ENCODE measurements around the gene CDKN1A.

The CDKN1A gene

GRCh38 chr6:36724514-36725390 is 46.2 kb downstream of the CDKN1A start:
- peaks cover 68% of the 10 kb centered on the region for H3K36me3 ChIP-seq
- no peaks in the 10 kb centered on the region for H3K27me3 ChIP-seq
- TF ChIP-seq, protein P1, sequence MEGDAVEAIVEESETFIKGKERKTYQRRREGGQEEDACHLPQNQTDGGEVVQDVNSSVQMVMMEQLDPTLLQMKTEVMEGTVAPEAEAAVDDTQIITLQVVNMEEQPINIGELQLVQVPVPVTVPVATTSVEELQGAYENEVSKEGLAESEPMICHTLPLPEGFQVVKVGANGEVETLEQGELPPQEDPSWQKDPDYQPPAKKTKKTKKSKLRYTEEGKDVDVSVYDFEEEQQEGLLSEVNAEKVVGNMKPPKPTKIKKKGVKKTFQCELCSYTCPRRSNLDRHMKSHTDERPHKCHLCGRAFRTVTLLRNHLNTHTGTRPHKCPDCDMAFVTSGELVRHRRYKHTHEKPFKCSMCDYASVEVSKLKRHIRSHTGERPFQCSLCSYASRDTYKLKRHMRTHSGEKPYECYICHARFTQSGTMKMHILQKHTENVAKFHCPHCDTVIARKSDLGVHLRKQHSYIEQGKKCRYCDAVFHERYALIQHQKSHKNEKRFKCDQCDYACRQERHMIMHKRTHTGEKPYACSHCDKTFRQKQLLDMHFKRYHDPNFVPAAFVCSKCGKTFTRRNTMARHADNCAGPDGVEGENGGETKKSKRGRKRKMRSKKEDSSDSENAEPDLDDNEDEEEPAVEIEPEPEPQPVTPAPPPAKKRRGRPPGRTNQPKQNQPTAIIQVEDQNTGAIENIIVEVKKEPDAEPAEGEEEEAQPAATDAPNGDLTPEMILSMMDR (IDR thresholded peaks at IDR 0.05): no peak
- H3K4me1 ChIP-seq (ENCODE audit: control insufficient read depth in 1 of 2, insufficient read depth in 1 of 2, low read depth in 1 of 2, low read length in 1 of 2): peaks cover 12 to 16% of the 10 kb centered on the region in 2 experiments
- no peak overlapping the region for H3K4me3 ChIP-seq (ENCODE audit: low read depth in 1 of 2, low read length in 1 of 2)
- H3K27ac ChIP-seq: no peak overlapping the region
- no peaks in the 10 kb centered on the region for H3K9me3 ChIP-seq

DNA sequence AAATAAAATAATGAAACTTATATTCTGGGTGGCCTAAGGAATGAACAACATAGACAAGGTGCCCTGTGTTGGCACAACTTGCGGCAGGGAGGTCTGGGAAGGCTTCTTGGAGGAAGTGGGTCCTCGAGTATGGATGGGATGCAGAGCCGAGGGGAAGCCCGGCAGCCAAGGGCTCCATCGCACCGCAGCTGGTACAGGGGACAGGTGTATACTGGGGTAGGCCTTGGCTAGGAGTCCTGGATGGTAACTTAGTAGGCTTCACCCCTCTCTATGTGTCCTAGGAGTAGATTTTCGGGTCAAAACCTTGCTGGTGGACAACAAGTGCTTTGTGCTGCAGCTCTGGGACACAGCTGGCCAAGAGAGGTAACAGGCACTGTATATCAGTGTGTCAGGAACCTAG is 47.1 kb downstream of the CDKN1A start:
- Histone ChIP-seq H3K9me3 (no peaks in the 10 kb centered on the region), H3K27me3 (no peaks in the 10 kb centered on the region), H3K36me3 (peaks cover 68% of the 10 kb centered on the region), H3K4me1 (ENCODE audit: control insufficient read depth in 1 of 2, insufficient read depth in 1 of 2, low read depth in 1 of 2, low read length in 1 of 2) (peaks cover 12 to 16% of the 10 kb centered on the region in 2 experiments), H3K4me3 (ENCODE audit: low read depth in 1 of 2, low read length in 1 of 2) (no peak overlapping the region), H3K27ac (no peak overlapping the region)
- TF ChIP-seq, protein P1 (IDR thresholded peaks at IDR 0.05): no peak

DNA sequence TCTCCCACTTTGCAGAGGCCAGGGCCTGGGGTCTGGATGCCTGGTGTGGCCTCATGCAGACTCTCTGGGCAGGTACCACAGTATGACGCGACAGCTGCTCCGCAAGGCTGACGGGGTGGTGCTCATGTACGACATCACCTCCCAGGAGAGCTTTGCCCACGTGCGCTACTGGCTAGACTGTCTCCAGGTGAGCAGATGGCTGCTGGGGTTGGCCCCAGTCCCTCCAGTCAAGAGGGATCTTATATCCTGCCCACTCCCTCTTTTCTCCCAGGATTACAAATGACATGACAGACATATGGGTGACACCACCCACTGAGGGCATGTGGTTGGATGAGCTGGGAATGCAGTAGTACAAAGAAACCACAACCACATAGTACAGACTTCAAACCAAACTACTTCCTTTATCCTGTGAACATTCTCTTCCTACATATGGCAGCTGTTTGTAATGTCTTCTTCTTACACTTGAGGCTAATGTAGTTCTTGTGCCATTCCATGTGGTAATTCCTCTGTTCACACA is 49.0 kb downstream of the CDKN1A start:
- Histone ChIP-seq H3K27me3 (no peaks in the 10 kb centered on the region), H3K36me3 (peaks cover 68% of the 10 kb centered on the region), H3K4me3 (ENCODE audit: low read depth in 1 of 2, low read length in 1 of 2) (no peak overlapping the region), H3K4me1 (ENCODE audit: control insufficient read depth in 1 of 2, insufficient read depth in 1 of 2, low read depth in 1 of 2, low read length in 1 of 2) (peaks cover 12 to 16% of the 10 kb centered on the region in 2 experiments), H3K27ac (peak overlapping the region; percentile 63), H3K9me3 (no peaks in the 10 kb centered on the region)
- TF ChIP-seq, protein P1 (IDR thresholded peaks at IDR 0.05): no peak

DNA sequence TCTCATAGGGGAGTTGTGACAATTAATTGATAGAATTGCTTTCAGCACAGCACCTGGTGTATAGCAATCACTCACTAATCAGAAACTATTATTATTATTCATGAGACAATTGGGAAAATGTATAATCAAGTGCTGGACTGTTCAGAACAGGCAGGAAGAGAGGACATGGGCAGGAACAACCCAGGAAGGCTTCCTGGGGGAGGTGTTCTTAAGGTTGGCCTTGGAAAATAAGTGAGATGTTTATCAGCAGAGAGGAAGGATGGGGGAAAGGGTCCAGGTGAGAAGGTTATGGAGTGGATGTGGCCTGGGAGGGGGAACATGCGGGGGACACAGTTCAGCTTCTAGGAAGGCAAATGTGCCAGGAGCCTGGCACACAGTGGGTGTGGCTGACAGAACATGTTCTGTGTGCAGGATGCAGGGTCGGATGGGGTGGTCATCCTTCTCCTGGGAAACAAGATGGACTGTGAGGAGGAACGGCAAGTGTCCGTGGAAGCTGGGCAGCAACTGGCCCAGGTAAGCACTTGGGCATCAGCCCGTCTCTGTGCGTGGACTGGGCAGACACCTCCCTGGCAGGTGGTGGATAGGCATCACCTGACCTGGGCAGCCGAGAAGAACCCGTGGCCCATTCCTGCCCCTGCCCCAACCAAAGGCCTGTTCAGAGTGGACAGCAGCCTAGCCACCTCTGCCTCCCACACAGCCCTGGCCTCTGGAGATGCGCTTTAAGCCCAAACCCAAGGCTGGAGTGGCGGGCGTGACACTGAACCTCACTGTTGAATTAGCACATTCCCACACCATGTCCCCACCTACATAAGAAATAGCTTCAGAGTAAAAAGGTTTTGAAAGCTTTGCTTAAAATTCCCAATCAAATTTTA is 50.0 kb downstream of the CDKN1A start:
- TF ChIP-seq, protein P1 (IDR thresholded peaks at IDR 0.05): no peak
- H3K36me3 ChIP-seq: peaks cover 68% of the 10 kb centered on the region
- no peaks in the 10 kb centered on the region for H3K27me3 ChIP-seq
- H3K4me3 ChIP-seq (ENCODE audit: low read depth in 1 of 2, low read length in 1 of 2): no peak overlapping the region
- H3K4me1 ChIP-seq (ENCODE audit: control insufficient read depth in 1 of 2, insufficient read depth in 1 of 2, low read depth in 1 of 2, low read length in 1 of 2): peaks cover 12 to 16% of the 10 kb centered on the region in 2 experiments
- peak overlapping the region; percentile 63 for H3K27ac ChIP-seq
- H3K9me3 ChIP-seq: no peaks in the 10 kb centered on the region

DNA sequence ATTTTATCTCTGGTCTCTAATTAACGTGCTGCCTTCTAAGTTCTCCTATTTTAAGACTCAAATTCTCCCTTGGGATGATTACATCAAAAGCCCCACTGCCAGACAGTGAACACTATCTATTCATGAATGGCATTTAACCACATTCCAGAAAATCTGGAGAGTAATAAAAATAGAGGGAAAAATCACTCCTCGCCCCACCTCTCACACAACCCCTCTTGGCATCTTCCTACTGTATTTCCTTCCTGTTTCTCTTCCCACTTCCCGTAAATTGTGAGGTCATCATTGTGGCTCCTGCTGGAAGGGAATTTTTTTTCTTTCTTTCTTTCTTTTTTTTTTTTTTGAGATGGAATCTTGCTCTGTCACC is 50.6 kb downstream of the CDKN1A start:
- TF ChIP-seq, protein P1 (IDR thresholded peaks at IDR 0.05): no peak
- Histone ChIP-seq H3K4me1 (ENCODE audit: control insufficient read depth in 1 of 2, insufficient read depth in 1 of 2, low read depth in 1 of 2, low read length in 1 of 2) (peaks cover 12 to 16% of the 10 kb centered on the region in 2 experiments), H3K9me3 (no peaks in the 10 kb centered on the region), H3K27me3 (no peaks in the 10 kb centered on the region), H3K4me3 (ENCODE audit: low read depth in 1 of 2, low read length in 1 of 2) (no peak overlapping the region), H3K27ac (no peak overlapping the region), H3K36me3 (peaks cover 68% of the 10 kb centered on the region)
